Activated T-cell treated with anti-CD3 and anti-CD28 coated beads, Interleukin-2, amount 50 U/mL, for 4 hours (primary cell): Measurements from ENCODE around the gene CDC14B. TPM values are rescaled to one million over a fixed set of nuclear protein-coding genes. Genes with fewer than 3 reads are reported as not detected.
"Not testable (repeated sequence)": the region's sequence is repeated elsewhere in the genome, so short reads cannot be mapped to it uniquely, and the experiment has no call there.

Experiments used
- ATAC-seq, 2 donors: fragments of 200-7000 bp; cut with Tn5 transposase; one replicate each; pipeline ENCODE4 v1.10.0; 2021
- DNase-seq: peaks from one replicate; pipeline ENCODE4 v3.0.0-alpha.2; 2020
- H3K27me3 Mint-ChIP-seq: one replicate; pipeline ENCODE4 v1.8.0; 2021; ENCODE audit warnings: low read depth, mixed read lengths
- H3K36me3 Mint-ChIP-seq: one replicate; pipeline ENCODE4 v1.8.0; 2022; ENCODE audit warnings: mixed read lengths; ENCODE audit not compliant: insufficient read depth
- H3K4me1 Mint-ChIP-seq: one replicate; pipeline ENCODE4 v1.8.0; 2021; ENCODE audit warnings: low read depth, mixed read lengths
- H3K4me3 Mint-ChIP-seq: one replicate; pipeline ENCODE4 v1.8.0; 2021; ENCODE audit warnings: mild to moderate bottlenecking, moderate library complexity, mixed read lengths
- H3K9me3 Mint-ChIP-seq: one replicate; pipeline ENCODE4 v1.8.0; 2021; ENCODE audit warnings: mixed read lengths
- total RNA-seq, 3 donors: library from RNA; stranded (reverse); gene quantifications; one replicate each; pipeline ENCODE4 v1.2.1, GENCODE V29; 2021

CDC14B gene
- total RNA-seq, 3 donors from 2014 or later = 1.7 to 2.9 (median 2.5) TPM

DNA sequence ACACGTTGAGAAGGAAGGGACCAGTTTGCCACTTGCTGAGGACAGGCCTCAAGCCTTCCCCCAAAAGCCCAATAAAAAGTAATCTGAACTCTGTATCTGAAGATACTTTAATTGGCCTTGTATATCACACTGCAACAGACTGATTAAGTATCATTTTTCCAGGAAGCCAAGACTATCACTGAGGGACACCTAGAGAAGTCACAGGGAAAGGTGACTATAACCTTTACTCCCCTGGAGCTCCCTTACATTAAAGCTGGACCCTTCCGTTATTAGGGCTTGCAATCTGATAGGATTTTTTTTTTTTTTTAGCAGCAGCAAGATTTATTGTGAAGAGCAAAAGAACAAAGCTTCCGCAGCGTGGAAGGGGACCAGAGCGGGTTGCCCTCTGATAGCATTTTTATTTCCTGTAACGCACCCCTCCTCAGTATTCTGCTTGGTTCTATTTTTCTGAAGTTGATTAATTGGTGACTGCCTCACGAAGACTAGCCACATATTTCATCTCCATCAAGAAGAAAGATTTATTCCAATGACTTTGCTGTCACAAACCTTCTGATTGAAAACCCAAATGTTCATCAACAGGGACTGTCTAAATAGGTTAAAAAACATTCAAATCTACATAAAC is 2.7 kb downstream of the CDC14B start:
- Mint-ChIP-seq H3K4me3 (no peak overlapping the region), H3K4me1 (peaks cover 4% of the 10 kb centered on the region), H3K9me3 (no peaks in the 10 kb centered on the region), H3K27me3 (peaks cover 57% of the 10 kb centered on the region), H3K36me3 (no peaks in the 10 kb centered on the region)
- ATAC-seq (no peak), DNase-seq (no peak)

DNA sequence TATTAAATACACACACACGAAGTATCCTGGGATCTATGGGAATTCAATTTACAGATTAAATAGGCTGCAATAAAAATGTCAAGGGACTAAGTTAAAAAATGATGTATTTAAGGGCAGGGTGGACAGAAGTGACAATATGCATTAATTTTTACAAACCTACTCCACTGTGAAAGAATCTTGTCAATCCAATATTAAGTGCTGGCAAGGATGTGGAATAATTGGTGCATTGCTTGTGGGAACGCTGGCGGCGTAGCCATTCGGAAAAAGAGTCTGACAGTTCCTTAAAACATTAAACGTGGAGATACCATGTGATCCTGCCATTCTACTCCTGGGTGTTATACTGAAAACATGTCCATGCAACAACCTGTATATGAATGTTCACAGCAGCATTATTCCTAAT is 4.2 kb downstream of the CDC14B start:
- no peaks in the 10 kb centered on the region for H3K36me3 Mint-ChIP-seq
- H3K9me3 Mint-ChIP-seq = no peaks in the 10 kb centered on the region
- H3K4me3 Mint-ChIP-seq = no peak overlapping the region
- ATAC-seq = no peak
- peaks cover 4% of the 10 kb centered on the region for H3K4me1 Mint-ChIP-seq
- H3K27me3 Mint-ChIP-seq = peaks cover 55% of the 10 kb centered on the region
- no peak for DNase-seq

DNA sequence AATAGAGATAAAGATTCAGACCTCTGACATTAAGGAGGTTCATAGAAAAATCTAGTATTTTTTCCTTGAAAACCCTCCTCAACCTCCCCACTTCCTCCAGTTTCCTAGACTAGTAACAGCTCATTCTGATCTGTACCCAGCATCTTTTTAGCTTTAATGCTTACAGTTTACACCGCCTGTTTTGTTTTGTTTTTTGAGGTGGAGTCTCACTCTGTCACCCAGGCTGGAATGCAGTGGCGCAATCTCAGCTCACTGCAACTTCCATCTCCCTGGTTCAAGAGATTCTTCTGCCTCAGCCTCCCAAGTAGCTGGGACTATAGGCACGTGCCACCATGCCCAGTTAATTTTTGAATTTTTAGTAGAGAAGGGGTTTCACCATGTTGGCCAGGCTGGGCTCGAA is 5.0 kb downstream of the CDC14B start:
- H3K36me3 Mint-ChIP-seq, ATAC-seq, H3K4me1 Mint-ChIP-seq, H3K9me3 Mint-ChIP-seq, DNase-seq, H3K4me3 Mint-ChIP-seq: not testable (repeated sequence)
- H3K27me3 Mint-ChIP-seq = peaks cover 54% of the 10 kb centered on the region

DNA sequence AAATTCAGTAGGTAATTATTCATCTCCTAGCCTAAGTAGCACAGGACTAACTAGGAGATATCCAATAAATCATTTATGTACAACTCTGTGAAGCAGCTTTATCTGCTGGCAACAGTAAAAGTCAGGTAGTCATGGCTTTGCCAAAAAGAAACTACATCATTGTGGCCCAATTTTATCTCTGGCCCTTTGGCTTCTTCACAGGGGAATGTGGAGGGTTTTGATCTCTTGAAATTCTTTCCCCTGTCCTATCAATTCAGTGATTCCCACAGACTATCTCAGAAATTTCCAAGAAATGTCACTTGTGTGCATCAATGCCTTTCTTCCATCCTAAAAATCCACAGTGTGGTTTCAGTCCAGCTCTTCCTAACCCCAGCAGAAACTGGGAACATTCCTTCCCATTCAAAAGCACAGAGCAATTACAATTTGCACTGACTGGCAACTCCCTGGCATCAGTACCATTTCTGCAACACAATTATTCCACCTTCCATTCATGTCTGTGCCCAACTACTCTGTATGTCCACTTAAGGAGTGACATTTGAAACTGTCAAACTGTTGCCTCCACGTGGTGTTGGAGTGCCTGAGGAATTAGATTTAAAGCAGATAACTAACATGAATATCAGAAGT is 6.6 kb downstream of the CDC14B start:
- Mint-ChIP-seq H3K4me1 (peaks cover 1% of the 10 kb centered on the region), H3K9me3 (no peaks in the 10 kb centered on the region), H3K36me3 (no peaks in the 10 kb centered on the region), H3K4me3 (no peak overlapping the region), H3K27me3 (peaks cover 50% of the 10 kb centered on the region)
- DNase-seq = no peak
- ATAC-seq = no peak

GRCh38 chr9:96612105-96612965 is 7.3 kb downstream of the CDC14B start:
- H3K9me3 Mint-ChIP-seq = no peaks in the 10 kb centered on the region
- H3K4me3 Mint-ChIP-seq = no peak overlapping the region
- no peak for ATAC-seq
- peaks cover 47% of the 10 kb centered on the region for H3K27me3 Mint-ChIP-seq
- no peaks in the 10 kb centered on the region for H3K36me3 Mint-ChIP-seq
- no peak for DNase-seq
- H3K4me1 Mint-ChIP-seq = no peaks in the 10 kb centered on the region

DNA sequence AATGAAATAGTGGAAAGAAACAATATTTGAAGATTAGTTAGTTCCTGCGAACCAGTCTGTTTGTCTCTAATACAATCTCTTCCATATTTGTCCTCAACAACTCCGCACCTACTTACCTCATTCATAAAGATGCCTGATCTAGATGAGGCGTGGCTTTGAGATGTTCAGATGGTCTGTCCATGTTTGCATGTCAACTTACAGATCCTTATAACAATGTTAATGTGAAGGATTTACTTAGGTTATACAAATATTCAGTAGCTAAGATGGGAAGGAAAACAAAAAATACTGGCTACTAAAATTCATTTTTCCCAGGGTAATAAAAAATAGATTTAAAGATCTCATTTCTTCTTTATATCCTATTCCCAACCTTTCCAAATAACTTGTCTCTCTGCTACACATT is 8.3 kb downstream of the CDC14B start:
- Mint-ChIP-seq H3K4me1 (no peaks in the 10 kb centered on the region), H3K27me3 (peaks cover 40% of the 10 kb centered on the region), H3K4me3 (no peak overlapping the region), H3K9me3 (no peaks in the 10 kb centered on the region), H3K36me3 (no peaks in the 10 kb centered on the region)
- ATAC-seq (no peak), DNase-seq (no peak)

DNA sequence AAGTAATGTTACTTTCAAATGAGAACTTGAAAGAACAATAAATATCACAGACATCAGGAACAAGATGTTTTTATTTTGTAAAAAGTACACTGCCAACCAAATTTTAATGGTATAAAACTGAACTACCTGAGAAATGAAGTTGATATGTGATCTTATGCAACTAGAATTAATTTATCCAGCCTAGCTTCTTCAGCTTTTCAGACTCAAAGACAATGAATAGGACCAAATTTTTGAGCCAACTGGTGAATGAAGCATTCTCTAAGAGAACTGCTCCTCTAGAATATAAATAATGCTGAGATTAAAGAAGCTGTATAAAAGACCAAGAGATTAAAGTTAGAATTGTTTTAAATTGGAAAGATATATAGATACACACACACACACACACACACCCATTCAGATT is 9.9 kb downstream of the CDC14B start:
- no peaks in the 10 kb centered on the region for H3K36me3 Mint-ChIP-seq
- no peaks in the 10 kb centered on the region for H3K4me1 Mint-ChIP-seq
- no peaks in the 10 kb centered on the region for H3K9me3 Mint-ChIP-seq
- H3K27me3 Mint-ChIP-seq = peaks cover 26% of the 10 kb centered on the region
- DNase-seq = no peak
- no peak for ATAC-seq
- no peak overlapping the region for H3K4me3 Mint-ChIP-seq

GRCh38 chr9:96607971-96608370 is 11.7 kb downstream of the CDC14B start:
- Mint-ChIP-seq H3K9me3 (no peaks in the 10 kb centered on the region), H3K27me3 (peaks cover 20% of the 10 kb centered on the region), H3K36me3 (no peaks in the 10 kb centered on the region), H3K4me1 (no peaks in the 10 kb centered on the region), H3K4me3 (no peak overlapping the region)
- no peak for ATAC-seq
- no peak for DNase-seq

GRCh38 chr9:96605328-96605727 is 14.3 kb downstream of the CDC14B start:
- no peaks in the 10 kb centered on the region for H3K9me3 Mint-ChIP-seq
- H3K27me3 Mint-ChIP-seq = peaks cover 8% of the 10 kb centered on the region
- DNase-seq (no peak), ATAC-seq (no peak)
- H3K4me1 Mint-ChIP-seq = no peaks in the 10 kb centered on the region
- no peak overlapping the region for H3K4me3 Mint-ChIP-seq
- H3K36me3 Mint-ChIP-seq = no peaks in the 10 kb centered on the region

GRCh38 chr9:96604004-96604319 is 15.7 kb downstream of the CDC14B start:
- ATAC-seq (no peak), DNase-seq (no peak)
- peaks cover 6% of the 10 kb centered on the region for H3K27me3 Mint-ChIP-seq
- H3K4me1 Mint-ChIP-seq = no peaks in the 10 kb centered on the region
- no peaks in the 10 kb centered on the region for H3K9me3 Mint-ChIP-seq
- H3K36me3 Mint-ChIP-seq = no peaks in the 10 kb centered on the region
- no peak overlapping the region for H3K4me3 Mint-ChIP-seq

GRCh38 chr9:96603305-96604003 is 16.2 kb downstream of the CDC14B start:
- DNase-seq = no peak
- Mint-ChIP-seq H3K4me1 (no peaks in the 10 kb centered on the region), H3K4me3 (no peak overlapping the region), H3K9me3 (no peaks in the 10 kb centered on the region), H3K27me3 (peaks cover 6% of the 10 kb centered on the region), H3K36me3 (no peaks in the 10 kb centered on the region)
- no peak for ATAC-seq

DNA sequence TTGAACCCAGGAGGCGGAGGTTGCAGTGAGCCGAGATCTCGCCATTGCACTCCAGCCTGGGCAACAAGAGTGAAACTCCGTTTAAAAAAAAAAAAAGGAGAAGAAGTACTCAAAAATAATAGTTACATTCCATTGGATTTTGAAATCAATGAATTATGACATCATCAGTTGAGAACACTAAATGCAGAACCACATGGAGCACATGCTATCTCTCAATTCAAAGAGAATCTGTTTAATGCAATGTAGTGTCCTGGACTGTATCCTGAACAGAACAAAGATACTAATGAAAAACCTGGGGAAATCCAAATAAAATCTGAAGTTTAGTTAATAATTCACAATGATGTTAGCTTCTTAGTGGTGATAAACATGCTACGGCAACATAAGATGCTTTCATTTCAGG is 20.3 kb downstream of the CDC14B start:
- Mint-ChIP-seq H3K36me3 (no peaks in the 10 kb centered on the region), H3K4me3 (no peak overlapping the region), H3K27me3 (no peaks in the 10 kb centered on the region), H3K4me1 (no peaks in the 10 kb centered on the region), H3K9me3 (no peaks in the 10 kb centered on the region)
- DNase-seq (no peak), ATAC-seq (no peak)

DNA sequence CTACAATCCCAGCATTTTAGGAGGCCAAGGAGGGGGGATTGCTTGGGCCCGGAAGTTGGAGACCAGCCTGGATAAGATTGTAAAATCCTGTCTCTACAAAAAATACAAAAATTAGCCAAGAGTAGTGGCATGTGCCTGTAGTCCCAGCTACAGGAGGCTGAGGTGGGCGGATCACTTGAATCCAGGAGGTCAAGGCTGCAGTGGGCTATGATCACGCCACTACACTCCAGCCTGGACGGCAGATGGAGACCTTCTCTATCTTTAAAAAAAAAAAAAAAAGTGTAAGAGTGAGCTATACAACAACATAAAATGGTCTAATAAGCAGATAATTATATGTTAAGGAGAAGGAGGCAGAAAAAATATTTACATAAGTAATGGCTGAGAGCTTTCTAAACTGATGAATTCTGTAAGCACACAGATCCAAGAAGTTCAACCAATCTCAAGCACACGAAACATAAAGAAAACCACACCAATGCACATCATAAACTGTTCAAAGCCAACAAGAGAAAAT is 23.0 kb downstream of the CDC14B start:
- Mint-ChIP-seq H3K27me3 (peaks cover 9% of the 10 kb centered on the region), H3K36me3 (no peaks in the 10 kb centered on the region), H3K4me3 (no peak overlapping the region), H3K9me3 (no peaks in the 10 kb centered on the region), H3K4me1 (no peaks in the 10 kb centered on the region)
- no peak for DNase-seq
- no peak for ATAC-seq
